ENCODE results near the gene RABGAP1L.

DNA sequence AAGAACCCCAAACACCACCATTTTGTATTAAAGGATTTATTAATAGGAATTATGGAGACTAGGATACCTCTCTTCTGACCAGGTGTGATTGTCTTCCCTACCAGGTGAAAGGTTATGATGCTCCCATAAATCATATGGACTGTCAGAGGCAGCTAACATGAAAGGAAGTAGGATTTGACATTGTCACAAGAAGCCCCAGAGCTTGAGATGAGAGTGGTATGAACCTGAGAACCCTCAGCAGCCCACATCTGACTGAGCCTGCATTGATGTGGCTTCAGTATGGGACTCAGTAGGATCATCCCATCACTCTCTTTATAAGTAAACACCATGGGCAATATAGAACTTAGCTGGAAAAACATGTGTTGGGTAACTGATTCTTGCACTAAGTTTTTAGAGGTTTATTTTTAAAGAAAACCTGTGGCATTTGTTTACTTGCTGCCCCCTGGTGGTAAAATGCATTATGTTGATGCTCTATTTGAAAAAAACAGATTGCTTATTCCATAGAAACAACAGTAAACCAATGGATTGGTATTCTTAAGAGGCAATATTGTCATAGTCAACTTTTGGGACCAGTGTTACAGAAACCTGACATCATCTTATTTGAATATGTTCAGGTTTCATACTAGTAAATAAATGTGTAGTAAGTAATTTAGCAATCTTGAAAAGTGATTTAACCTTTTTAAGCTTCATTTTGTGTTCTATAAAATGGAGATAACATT lies 823.8 kb downstream of the RABGAP1L start:
- TF ChIP-seq EP300 (IDR thresholded peaks at IDR 0.05) (no peak), POLR2A (IDR thresholded peaks at IDR 0.05; ENCODE audit: low read depth) (no peak), POLR2AphosphoS5 (IDR thresholded peaks at IDR 0.05) (no peak)
- TF ChIP-seq, protein P1, sequence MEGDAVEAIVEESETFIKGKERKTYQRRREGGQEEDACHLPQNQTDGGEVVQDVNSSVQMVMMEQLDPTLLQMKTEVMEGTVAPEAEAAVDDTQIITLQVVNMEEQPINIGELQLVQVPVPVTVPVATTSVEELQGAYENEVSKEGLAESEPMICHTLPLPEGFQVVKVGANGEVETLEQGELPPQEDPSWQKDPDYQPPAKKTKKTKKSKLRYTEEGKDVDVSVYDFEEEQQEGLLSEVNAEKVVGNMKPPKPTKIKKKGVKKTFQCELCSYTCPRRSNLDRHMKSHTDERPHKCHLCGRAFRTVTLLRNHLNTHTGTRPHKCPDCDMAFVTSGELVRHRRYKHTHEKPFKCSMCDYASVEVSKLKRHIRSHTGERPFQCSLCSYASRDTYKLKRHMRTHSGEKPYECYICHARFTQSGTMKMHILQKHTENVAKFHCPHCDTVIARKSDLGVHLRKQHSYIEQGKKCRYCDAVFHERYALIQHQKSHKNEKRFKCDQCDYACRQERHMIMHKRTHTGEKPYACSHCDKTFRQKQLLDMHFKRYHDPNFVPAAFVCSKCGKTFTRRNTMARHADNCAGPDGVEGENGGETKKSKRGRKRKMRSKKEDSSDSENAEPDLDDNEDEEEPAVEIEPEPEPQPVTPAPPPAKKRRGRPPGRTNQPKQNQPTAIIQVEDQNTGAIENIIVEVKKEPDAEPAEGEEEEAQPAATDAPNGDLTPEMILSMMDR (IDR thresholded peaks at IDR 0.05): peak; percentile 49 to 64 (median 52)
